DMS53 (cell line): ENCODE measurements around the gene PGAP3.

Experiments
- DNase-seq: peaks from one replicate; lab custom pipeline; 2025; lab: John Stamatoyannopoulos, UW

PGAP3 gene

GRCh38 chr17:39622380-39623006 is 65.4 kb downstream of the PGAP3 start:
- DNase-seq, result peak; percentile 58

GRCh38 chr17:39621523-39622379 is 66.1 kb downstream of the PGAP3 start:
- DNase-seq, result peak; percentile 84
